DND-41 (cell line): ENCODE results near the gene WDHD1.

Source experiments
- ATAC-seq: fragments of 200-7000 bp; cut with Tn5 transposase; 3 replicates; pipeline ENCODE4 v1.9.1; 2021; ENCODE audit warnings: low read depth; ENCODE audit not compliant: insufficient read depth
- DNase-seq: peaks from one replicate; pipeline ENCODE4 v3.0.0-alpha.2; 2020
- H2AFZ ChIP-seq: 2 replicates; pipeline ENCODE4 v1.6.0; 2012; ENCODE audit warnings: low read depth, low read length
- H3K27ac ChIP-seq: 2 replicates; pipeline ENCODE4 v1.5.1; 2012; ENCODE audit warnings: low read length, inconsistent platforms
- H3K27me3 ChIP-seq: fragments of 200-600 bp; sonication (generic); 2 replicates; pipeline ENCODE4 v1.6.0; 2012; ENCODE audit warnings: low read length, mild to moderate bottlenecking, inconsistent platforms; ENCODE audit not compliant: insufficient read depth, poor library complexity
- H3K36me3 ChIP-seq: 2 replicates; pipeline ENCODE4 v1.5.1; 2012; ENCODE audit warnings: low read length, inconsistent platforms; ENCODE audit not compliant: insufficient read depth
- H3K4me1 ChIP-seq: 2 replicates; pipeline ENCODE4 v1.5.1; 2012; ENCODE audit warnings: mild to moderate bottlenecking, low read length; ENCODE audit not compliant: insufficient read depth
- H3K4me2 ChIP-seq: 2 replicates; pipeline ENCODE4 v1.6.0; 2012; ENCODE audit warnings: mild to moderate bottlenecking, moderate library complexity, low read length, inconsistent platforms; ENCODE audit not compliant: insufficient read depth
- H3K4me3 ChIP-seq, 2 experiments: fragments of 200-600 bp in 1 of 2; shearing (Covaris generic) in 1 of 2; 2 replicates each; pipeline ENCODE4 v1.5.1; 2012 to 2016; ENCODE audit warnings: inconsistent platforms in 2 of 2, low read length in 2 of 2, mild to moderate bottlenecking in 2 of 2, low read depth in 1 of 2, moderate library complexity in 1 of 2
- H3K79me2 ChIP-seq: 2 replicates; pipeline ENCODE4 v1.6.0; 2012; ENCODE audit warnings: low read length, inconsistent platforms; ENCODE audit not compliant: insufficient read depth
- H3K9ac ChIP-seq: 2 replicates; pipeline ENCODE4 v1.6.0; 2012; ENCODE audit warnings: low read depth, mild to moderate bottlenecking, inconsistent platforms, low read length, moderate library complexity
- H3K9me3 ChIP-seq: 2 replicates; pipeline ENCODE4 v1.5.1; 2012; ENCODE audit warnings: low read length, moderate library complexity, mild to moderate bottlenecking, inconsistent platforms; ENCODE audit not compliant: insufficient read depth, severe bottlenecking
- H4K20me1 ChIP-seq: 2 replicates; pipeline ENCODE4 v1.6.0; 2012; ENCODE audit warnings: low read length; ENCODE audit not compliant: insufficient read depth
- CTCF ChIP-seq: IDR thresholded peaks from 2 replicates; pipeline ENCODE4 v1.5.1; 2012; ENCODE audit warnings: borderline replicate concordance, low read length, moderate library complexity, mild to moderate bottlenecking; ENCODE audit not compliant: poor library complexity, severe bottlenecking; ENCODE audit errors: extremely low read depth
- EZH2 ChIP-seq: IDR thresholded peaks from 3 replicates; pipeline ENCODE4 v1.6.1; 2012; ENCODE audit warnings: borderline replicate concordance, low read depth, mild to moderate bottlenecking, moderate library complexity, low read length, inconsistent platforms; ENCODE audit not compliant: severe bottlenecking

The WDHD1 gene

GRCh38 chr14:54976316-54976715 lies 50.6 kb downstream of the WDHD1 start:
- Histone ChIP-seq H3K9me3 (no peaks in the 10 kb centered on the region), H3K36me3 (peaks cover 64% of the 10 kb centered on the region), H2AFZ (no peak overlapping the region), H3K4me2 (no peak overlapping the region), H4K20me1 (no peaks in the 10 kb centered on the region), H3K79me2 (no peaks in the 10 kb centered on the region), H3K27ac (no peak overlapping the region), H3K4me1 (no peaks in the 10 kb centered on the region), H3K27me3 (no peaks in the 10 kb centered on the region), H3K4me3 (no peak overlapping the region), H3K9ac (no peak overlapping the region)
- TF ChIP-seq EZH2 (no peak), CTCF (no peak)
- DNase-seq = no peak
- no peak for ATAC-seq

- no peak overlapping the region for H3K27ac ChIP-seq
- H3K4me3 ChIP-seq = no peak overlapping the region
- H3K4me1 ChIP-seq = no peaks in the 10 kb centered on the region
- TF ChIP-seq EZH2 (no peak), CTCF (no peak)
- H3K9me3 ChIP-seq = no peaks in the 10 kb centered on the region
- H3K9ac ChIP-seq = no peak overlapping the region
- no peak overlapping the region for H3K4me2 ChIP-seq
- 0 out of 2 replicates have a peak, but pooled peaks cover 2% of the 10 kb centered on the region for H3K79me2 ChIP-seq
- DNase-seq = no peak
- no peak for ATAC-seq
- no peaks in the 10 kb centered on the region for H3K27me3 ChIP-seq
- peaks cover 61% of the 10 kb centered on the region for H3K36me3 ChIP-seq
- H4K20me1 ChIP-seq = no peaks in the 10 kb centered on the region
- H2AFZ ChIP-seq = no peak overlapping the region
These were observed 51.0 kb downstream of the WDHD1 start for GRCh38 chr14:54975856-54976255.

DNA sequence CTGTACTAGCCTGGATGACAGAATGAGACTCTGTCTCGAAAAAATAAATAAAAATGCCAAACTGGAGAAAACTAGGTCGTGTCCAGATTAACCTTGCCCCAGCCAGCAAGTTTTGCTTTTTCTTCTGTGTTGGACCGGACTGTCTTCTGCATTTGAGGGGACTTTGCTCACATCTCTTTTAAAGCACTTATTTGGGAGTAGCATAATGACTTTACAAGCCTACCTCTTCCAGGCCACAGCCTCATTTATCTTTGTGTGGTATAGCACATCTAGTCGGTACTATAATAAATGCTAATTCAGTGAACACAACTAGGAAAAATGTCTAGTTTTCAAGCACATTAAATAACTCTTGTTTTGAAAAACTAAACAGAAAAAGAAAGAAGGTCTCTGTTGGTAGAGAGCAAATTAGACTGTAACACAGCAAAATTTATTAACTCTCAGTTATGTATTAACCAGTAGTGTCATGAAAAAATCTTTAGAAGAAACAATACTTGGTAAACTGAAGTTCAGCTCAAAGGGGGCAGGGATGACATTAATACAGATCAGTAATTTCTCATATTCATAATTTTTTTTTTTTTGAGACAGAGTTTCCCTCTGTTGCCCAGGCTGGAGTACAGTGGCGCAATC lies 52.0 kb downstream of the WDHD1 start:
- no peak overlapping the region for H3K4me2 ChIP-seq
- H2AFZ ChIP-seq = no peak overlapping the region
- TF ChIP-seq CTCF = no peak
- TF ChIP-seq EZH2 = no peak
- DNase-seq = no peak
- no peak overlapping the region for H3K27ac ChIP-seq
- H4K20me1 ChIP-seq = no peaks in the 10 kb centered on the region; the same call in 1 of the 2 replicates
- H3K79me2 ChIP-seq = peaks cover 7% of the 10 kb centered on the region; the same call in 1 of the 2 replicates
- H3K36me3 ChIP-seq = peaks cover 58% of the 10 kb centered on the region
- no peaks in the 10 kb centered on the region for H3K4me1 ChIP-seq
- no peak overlapping the region for H3K9ac ChIP-seq
- H3K27me3 ChIP-seq = no peaks in the 10 kb centered on the region
- H3K4me3 ChIP-seq = no peak overlapping the region
- ATAC-seq = no peak
- H3K9me3 ChIP-seq = no peaks in the 10 kb centered on the region
